ENCODE measurements around the gene IMPDH1. TPM values are rescaled to one million over a fixed set of nuclear protein-coding genes. Genes with fewer than 3 reads are reported as not detected.

IMPDH1 gene
- total RNA-seq, 8 experiments from 2014 or later = 18.1 to 33.7 (median 31.6) TPM

GRCh38 chr7:128399991-128400390 is 9.8 kb downstream of the IMPDH1 start:
- Histone ChIP-seq H3K4me1 (replicated peaks in 1 of 2) (peaks cover 11 to 12% of the 10 kb centered on the region in 2 donors), H3K4me3 (no peak overlapping the region), H3K27ac (no peak overlapping the region)
- no peak for ATAC-seq (replicated peaks in 6 of 8)
- in situ Hi-C loops (cut with MboI; ENCODE audit: low pct_unique_long_range_greater_than_20kb in 2 of 9, low sequenced_read_pairs in 9 of 9, unreplicated experiment in 9 of 9) = loop anchor here in 1 of 9 experiments (25.0 kb wide), 1 partner anchor 487 kb away; no protein-coding TSS in a partner anchor
- 100% methylated on average over 1 to 2 of the region's 7 CpGs; no CpG with 5 or more reads in 6 of the 10 experiments for WGBS, 10 experiments

DNA sequence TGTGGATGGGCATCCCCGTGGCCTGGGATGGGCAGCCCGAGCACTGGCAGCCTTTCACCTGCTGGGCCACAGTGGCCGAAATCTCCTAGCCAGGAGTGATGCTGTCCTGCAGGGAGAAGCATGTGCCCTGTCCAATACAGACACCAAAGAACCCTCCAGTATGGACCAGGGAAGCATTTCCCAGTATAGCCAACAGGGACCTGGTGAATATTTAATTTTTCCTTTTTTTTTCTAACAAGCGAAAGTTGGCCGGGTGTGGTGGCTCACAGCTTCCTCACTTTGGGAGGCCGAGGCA is 11.0 kb downstream of the IMPDH1 start:
- Histone ChIP-seq H3K4me1 (replicated peaks in 1 of 2) (peaks cover under 1 to 2% of the 10 kb centered on the region in 2 donors), H3K4me3 (no peak overlapping the region), H3K27ac (no peak overlapping the region)
- peak in 6 of 8 experiments; percentile 11 to 73 (median 31) for ATAC-seq (replicated peaks in 6 of 8)
- in situ Hi-C loops (cut with MboI; ENCODE audit: low pct_unique_long_range_greater_than_20kb in 2 of 9, low sequenced_read_pairs in 9 of 9, unreplicated experiment in 9 of 9) = no loop called here
- 58 to 93% (median 75%) methylated on average over 3 to 4 of the region's 6 CpGs; no CpG with 5 or more reads in 7 of the 10 experiments for WGBS, 10 experiments

GRCh38 chr7:128398016-128398840 is 11.6 kb downstream of the IMPDH1 start:
- no peak overlapping the region for H3K27ac ChIP-seq
- H3K4me1 ChIP-seq (replicated peaks in 1 of 2) = no peaks in the 10 kb centered on the region
- 0 to 100% (median 78%) methylated on average over 1 to 3 of the region's 16 CpGs; no CpG with 5 or more reads in 5 of the 10 experiments for WGBS, 10 experiments
- no peak overlapping the region for H3K4me3 ChIP-seq
- in situ Hi-C loops (cut with MboI; ENCODE audit: low pct_unique_long_range_greater_than_20kb in 2 of 9, low sequenced_read_pairs in 9 of 9, unreplicated experiment in 9 of 9) = no loop called here
- peak; percentile 59 to 94 (median 73) for ATAC-seq (replicated peaks in 6 of 8)

GRCh38 chr7:128396357-128396756 is 13.4 kb downstream of the IMPDH1 start:
- ATAC-seq (replicated peaks in 6 of 8) = no peak
- 80 to 100% methylated on average over 1 to 2 of the region's 11 CpGs; no CpG with 5 or more reads in 8 of the 10 experiments for WGBS, 10 experiments
- in situ Hi-C loops (cut with MboI; ENCODE audit: low pct_unique_long_range_greater_than_20kb in 2 of 9, low sequenced_read_pairs in 9 of 9, unreplicated experiment in 9 of 9) = no loop called here
- Histone ChIP-seq H3K4me1 (replicated peaks in 1 of 2) (no peaks in the 10 kb centered on the region), H3K4me3 (no peak overlapping the region), H3K27ac (no peak overlapping the region)

DNA sequence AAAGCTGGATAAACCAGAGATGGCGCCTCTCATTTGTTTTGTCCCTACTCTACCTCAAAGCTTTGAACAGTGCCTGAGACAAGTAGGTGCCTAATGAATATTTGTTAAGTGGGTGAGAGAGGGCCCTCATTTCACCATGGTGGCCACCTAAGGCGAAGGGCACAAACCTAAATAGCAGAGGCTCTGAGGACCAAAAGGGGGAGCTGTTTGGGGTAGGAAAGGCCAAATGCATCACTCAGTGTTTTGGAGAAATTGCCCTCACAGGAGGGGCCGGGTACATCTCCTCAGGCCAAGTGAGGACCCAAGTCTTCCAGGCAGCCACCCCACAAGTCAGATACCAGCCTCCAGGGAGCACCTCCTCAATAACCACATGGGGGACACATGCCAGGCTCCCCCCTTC is 14.0 kb downstream of the IMPDH1 start:
- in situ Hi-C loops (cut with MboI; ENCODE audit: low pct_unique_long_range_greater_than_20kb in 2 of 9, low sequenced_read_pairs in 9 of 9, unreplicated experiment in 9 of 9) = no loop called here
- Histone ChIP-seq H3K4me1 (replicated peaks in 1 of 2) (no peaks in the 10 kb centered on the region), H3K4me3 (no peak overlapping the region), H3K27ac (no peak overlapping the region)
- no peak for ATAC-seq (replicated peaks in 6 of 8)
- WGBS, 10 experiments = 67 to 100% (median 93%) methylated on average over 1 to 3 of the region's 3 CpGs; no CpG with 5 or more reads in 5 of the 10 experiments

DNA sequence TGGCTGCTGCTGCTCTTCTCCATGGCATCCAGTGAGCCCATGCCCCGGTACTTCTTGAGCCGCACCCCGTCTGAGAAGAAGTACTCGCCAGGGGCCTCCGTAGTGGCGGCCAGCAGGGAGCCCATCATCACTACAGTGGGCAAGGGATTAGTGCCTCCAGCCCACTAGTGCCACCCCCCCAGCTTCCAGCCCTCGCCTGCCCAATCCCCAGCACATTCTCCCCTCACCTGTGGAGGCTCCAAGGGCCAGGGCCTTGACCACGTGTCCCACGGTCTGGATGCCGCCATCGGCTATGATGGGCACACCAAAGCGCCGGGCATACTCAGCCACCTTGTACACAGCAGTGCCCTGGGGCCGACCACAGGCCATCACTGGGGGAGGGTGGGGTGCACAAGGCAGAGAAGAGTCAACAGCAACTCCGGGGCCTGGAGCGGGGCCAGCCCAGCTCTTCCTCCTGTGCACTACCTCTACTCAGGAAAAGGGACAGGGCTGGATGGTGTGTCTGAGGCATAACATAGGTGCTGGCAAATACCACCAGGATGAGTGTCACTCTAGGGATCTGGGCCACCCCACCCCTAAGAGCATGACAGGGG is 14.8 kb downstream of the IMPDH1 start:
- no peak for ATAC-seq (replicated peaks in 6 of 8)
- in situ Hi-C loops (cut with MboI; ENCODE audit: low pct_unique_long_range_greater_than_20kb in 2 of 9, low sequenced_read_pairs in 9 of 9, unreplicated experiment in 9 of 9) = no loop called here
- no peak overlapping the region for H3K27ac ChIP-seq
- no peak overlapping the region for H3K4me3 ChIP-seq
- H3K4me1 ChIP-seq (replicated peaks in 1 of 2) = no peaks in the 10 kb centered on the region
- 95 to 100% methylated on average over 1 to 8 of the region's 16 CpGs; no CpG with 5 or more reads in 8 of the 10 experiments for WGBS, 10 experiments

DNA sequence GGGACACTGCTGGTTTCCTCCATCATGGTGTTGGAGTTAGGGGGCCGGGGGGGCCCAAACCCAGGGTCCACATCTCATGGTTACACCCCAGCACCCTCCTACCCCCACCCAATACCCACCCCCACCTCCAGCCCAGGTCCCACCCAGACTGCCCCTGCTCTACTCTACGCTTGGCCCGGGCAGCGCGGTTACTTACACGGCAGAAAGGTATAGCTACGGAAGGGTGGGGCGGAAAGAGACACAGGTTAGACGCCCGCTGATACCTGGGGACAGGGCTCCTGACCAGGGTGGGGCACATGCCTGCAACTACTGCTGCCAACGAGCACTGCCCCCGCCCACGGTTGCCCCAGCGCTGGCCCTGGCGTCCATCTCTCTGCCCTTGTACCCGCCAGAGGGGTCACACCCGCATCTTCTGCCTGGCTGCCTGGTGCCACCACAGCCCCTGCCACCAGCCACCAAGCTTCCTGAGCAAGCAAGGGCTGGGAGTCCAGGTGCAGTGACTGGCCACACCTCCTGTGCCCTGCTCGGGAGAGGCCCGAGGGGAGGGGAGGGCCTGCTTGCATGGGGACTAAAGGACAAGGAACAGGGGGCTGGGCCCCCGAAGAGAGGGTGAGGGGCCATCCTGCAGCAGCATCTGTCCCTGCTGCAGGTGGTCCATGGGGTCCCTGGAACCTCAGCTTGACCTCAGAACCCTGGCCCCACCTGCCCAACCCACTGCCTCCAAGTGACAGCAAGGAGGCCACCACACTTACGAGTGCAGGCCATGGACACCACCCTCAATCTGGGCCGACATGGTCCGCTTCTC is 16.1 kb downstream of the IMPDH1 start:
- no peak overlapping the region for H3K27ac ChIP-seq
- WGBS, 10 experiments = 84 to 97% methylated on average over 5 to 13 of the region's 23 CpGs; no CpG with 5 or more reads in 8 of the 10 experiments
- ATAC-seq (replicated peaks in 6 of 8) = peak in 1 of 8 experiments; percentile 5
- in situ Hi-C loops (cut with MboI; ENCODE audit: low pct_unique_long_range_greater_than_20kb in 2 of 9, low sequenced_read_pairs in 9 of 9, unreplicated experiment in 9 of 9) = no loop called here
- H3K4me3 ChIP-seq = no peak overlapping the region
- H3K4me1 ChIP-seq (replicated peaks in 1 of 2) = no peaks in the 10 kb centered on the region

- peaks cover 0 to 2% of the 10 kb centered on the region in 2 donors for H3K4me1 ChIP-seq (replicated peaks in 1 of 2)
- no peak overlapping the region for H3K4me3 ChIP-seq
- peak in 2 of 8 experiments; percentile 5 to 15 for ATAC-seq (replicated peaks in 6 of 8)
- 80 to 100% (median 100%) methylated on average over 1 to 3 of the region's 18 CpGs; no CpG with 5 or more reads in 5 of the 10 experiments for WGBS, 10 experiments
- in situ Hi-C loops (cut with MboI; ENCODE audit: low pct_unique_long_range_greater_than_20kb in 2 of 9, low sequenced_read_pairs in 9 of 9, unreplicated experiment in 9 of 9) = no loop called here
- no peak overlapping the region for H3K27ac ChIP-seq
These were observed 17.1 kb downstream of the IMPDH1 start for GRCh38 chr7:128392446-128393327.

DNA sequence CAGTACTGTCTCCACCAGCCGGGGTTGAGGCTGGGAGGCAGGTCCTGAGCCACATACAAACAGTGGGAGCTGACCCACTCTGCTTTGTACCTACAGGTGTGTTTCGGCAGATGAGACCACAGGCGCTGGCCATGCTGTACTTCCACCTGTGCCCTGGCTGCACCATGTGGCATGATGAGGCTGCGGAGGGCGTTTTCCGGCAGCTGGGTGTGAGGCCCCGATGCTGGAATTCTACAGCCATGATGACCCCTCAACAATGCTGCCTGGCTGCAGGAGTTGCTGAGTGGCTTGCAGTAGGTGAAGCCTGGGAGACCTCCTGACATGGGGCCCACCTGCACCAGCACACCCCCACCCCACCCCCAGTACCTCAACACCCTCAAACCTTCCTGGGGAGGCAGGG is 18.0 kb downstream of the IMPDH1 start:
- peaks cover 8 to 10% of the 10 kb centered on the region in 2 donors for H3K4me1 ChIP-seq (replicated peaks in 1 of 2)
- in situ Hi-C loops (cut with MboI; ENCODE audit: low pct_unique_long_range_greater_than_20kb in 2 of 9, low sequenced_read_pairs in 9 of 9, unreplicated experiment in 9 of 9) = no loop called here
- no peak for ATAC-seq (replicated peaks in 6 of 8)
- H3K4me3 ChIP-seq = no peak overlapping the region
- 80 to 100% (median 83%) methylated on average over 1 to 3 of the region's 7 CpGs; no CpG with 5 or more reads in 7 of the 10 experiments for WGBS, 10 experiments
- H3K27ac ChIP-seq = no peak overlapping the region

DNA sequence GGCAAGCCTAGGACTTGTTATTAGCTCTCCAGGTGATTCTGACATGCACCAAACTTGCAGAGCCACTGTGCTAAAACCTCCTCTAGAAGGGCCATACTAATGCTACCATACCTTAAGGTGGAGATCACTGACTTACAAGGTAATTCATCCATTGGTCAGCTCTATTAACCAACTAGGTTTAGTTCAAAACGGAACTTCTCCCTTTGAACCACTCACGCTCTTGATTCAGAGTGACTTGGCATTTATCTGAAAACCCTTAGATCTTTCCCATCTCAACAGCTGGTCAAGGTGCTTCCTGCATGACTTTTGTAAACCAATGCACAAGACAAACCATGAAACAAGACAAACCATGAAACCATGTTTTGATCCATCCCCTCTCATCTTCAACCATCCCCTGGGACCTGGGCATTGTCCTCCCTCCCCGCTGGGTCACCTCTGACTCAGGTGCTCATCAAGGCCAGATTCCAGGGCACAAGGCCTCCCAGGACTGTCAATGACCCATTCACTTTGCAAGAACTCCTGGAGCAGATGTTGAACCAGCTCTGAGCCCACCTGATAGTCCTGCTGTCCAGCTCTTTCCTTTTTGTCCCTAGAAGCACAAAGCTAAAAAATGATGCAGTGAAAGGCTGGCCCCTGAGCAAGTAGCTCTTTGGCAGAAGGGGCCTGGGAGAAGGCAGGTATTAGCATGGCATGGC is 18.8 kb downstream of the IMPDH1 start:
- ATAC-seq (replicated peaks in 6 of 8) = no peak
- H3K27ac ChIP-seq = no peak overlapping the region
- peaks cover 13 to 14% of the 10 kb centered on the region in 2 donors for H3K4me1 ChIP-seq (replicated peaks in 1 of 2)
- 92 to 100% (median 100%) methylated on average over 2 to 3 of the region's 3 CpGs; no CpG with 5 or more reads in 6 of the 10 experiments for WGBS, 10 experiments
- H3K4me3 ChIP-seq = no peak overlapping the region
- in situ Hi-C loops (cut with MboI; ENCODE audit: low pct_unique_long_range_greater_than_20kb in 2 of 9, low sequenced_read_pairs in 9 of 9, unreplicated experiment in 9 of 9) = no loop called here

- Histone ChIP-seq H3K4me1 (replicated peaks in 1 of 2) (peaks cover 13 to 14% of the 10 kb centered on the region in 2 donors), H3K4me3 (no peak overlapping the region), H3K27ac (no peak overlapping the region)
- in situ Hi-C loops (cut with MboI; ENCODE audit: low pct_unique_long_range_greater_than_20kb in 2 of 9, low sequenced_read_pairs in 9 of 9, unreplicated experiment in 9 of 9) = no loop called here
- WGBS, 10 experiments = 53 to 80% (median 74%) methylated on average over 1 to 4 of the region's 9 CpGs; no CpG with 5 or more reads in 5 of the 10 experiments
- ATAC-seq (replicated peaks in 6 of 8) = peak in 1 of 8 experiments; percentile 5
These were observed 20.0 kb downstream of the IMPDH1 start for GRCh38 chr7:128389618-128390329.
